ENCODE measurements around the gene ZNF669.

The ZNF669 gene

GRCh38 chr1:247111259-247111699 lies 7.1 kb upstream of the ZNF669 start:
- H3K4me1 ChIP-seq, result no peaks in the 10 kb centered on the region
- no peaks in the 10 kb centered on the region for H3K36me3 ChIP-seq
- TF ChIP-seq CTCF (IDR thresholded peaks at IDR 0.05; ENCODE audit: low read depth, low read length), result no peak
- H3K4me3 ChIP-seq (ENCODE audit: low read depth, low read length), result peak overlapping the region; percentile 63
- peaks cover 20% of the 10 kb centered on the region for H3K27me3 ChIP-seq
- peak; percentile 30 for DNase-seq
- no peaks in the 10 kb centered on the region; the same call in 1 of the 2 replicates for H3K9me3 ChIP-seq

- Histone ChIP-seq H3K27me3 (peaks cover 20% of the 10 kb centered on the region), H3K9me3 (no peaks in the 10 kb centered on the region; the same call in 1 of the 2 replicates), H3K4me3 (ENCODE audit: low read depth, low read length) (peak overlapping the region; percentile 63), H3K4me1 (no peaks in the 10 kb centered on the region), H3K36me3 (no peaks in the 10 kb centered on the region)
- no peak for DNase-seq
- TF ChIP-seq CTCF (IDR thresholded peaks at IDR 0.05; ENCODE audit: low read depth, low read length), result no peak
These were observed 6.6 kb upstream of the ZNF669 start for GRCh38 chr1:247110627-247111258.

GRCh38 chr1:247107694-247108093 lies 3.5 kb upstream of the ZNF669 start:
- no peak for TF ChIP-seq CTCF (IDR thresholded peaks at IDR 0.05; ENCODE audit: low read depth, low read length)
- Histone ChIP-seq H3K9me3 (0 out of 2 replicates have a peak, but pooled peaks cover 7% of the 10 kb centered on the region), H3K4me1 (no peaks in the 10 kb centered on the region; the same call in 1 of the 2 replicates), H3K36me3 (no peaks in the 10 kb centered on the region; the same call in 1 of the 2 replicates), H3K4me3 (ENCODE audit: low read depth, low read length) (no peak overlapping the region), H3K27me3 (peaks cover 20% of the 10 kb centered on the region)
- no peak for DNase-seq

- Histone ChIP-seq H3K27me3 (peaks cover 5% of the 10 kb centered on the region), H3K9me3 (peaks cover 7% of the 10 kb centered on the region; the same call in 1 of the 2 replicates), H3K4me3 (ENCODE audit: low read depth, low read length) (no peak overlapping the region), H3K36me3 (peaks cover 17% of the 10 kb centered on the region), H3K4me1 (no peaks in the 10 kb centered on the region; the same call in 1 of the 2 replicates)
- TF ChIP-seq CTCF (IDR thresholded peaks at IDR 0.05; ENCODE audit: low read depth, low read length), result no peak
- no peak for DNase-seq
These were observed 1.8 kb upstream of the ZNF669 start for GRCh38 chr1:247105966-247106365.

GRCh38 chr1:247104965-247105364 lies 809 bp upstream of the ZNF669 start:
- DNase-seq, result no peak
- Histone ChIP-seq H3K4me3 (ENCODE audit: low read depth, low read length) (no peak overlapping the region), H3K9me3 (peaks cover 12% of the 10 kb centered on the region; the same call in 1 of the 2 replicates), H3K36me3 (peaks cover 27% of the 10 kb centered on the region), H3K4me1 (no peaks in the 10 kb centered on the region; the same call in 1 of the 2 replicates), H3K27me3 (no peaks in the 10 kb centered on the region)
- TF ChIP-seq CTCF (IDR thresholded peaks at IDR 0.05; ENCODE audit: low read depth, low read length), result no peak

GRCh38 chr1:247102381-247102780 lies 1.8 kb downstream of the ZNF669 start:
- no peak for TF ChIP-seq CTCF (IDR thresholded peaks at IDR 0.05; ENCODE audit: low read depth, low read length)
- peaks cover 12% of the 10 kb centered on the region; the same call in 1 of the 2 replicates for H3K9me3 ChIP-seq
- peaks cover 48% of the 10 kb centered on the region for H3K36me3 ChIP-seq
- no peaks in the 10 kb centered on the region; the same call in 1 of the 2 replicates for H3K4me1 ChIP-seq
- no peak for DNase-seq
- H3K27me3 ChIP-seq, result no peaks in the 10 kb centered on the region
- no peak overlapping the region for H3K4me3 ChIP-seq (ENCODE audit: low read depth, low read length)

All from BE2C (cell line).